Measurements from ENCODE around the gene IGFLR1. TPM values are rescaled to one million over a fixed set of nuclear protein-coding genes. Genes with fewer than 3 reads are reported as not detected.

The IGFLR1 gene
- total and polyA plus RNA-seq, 9 of the 15 experiments (the other 6 are each of a cell fraction or from before 2014, with no cell fraction given) = 1.0 to 14.3 (median 4.6) TPM

DNA sequence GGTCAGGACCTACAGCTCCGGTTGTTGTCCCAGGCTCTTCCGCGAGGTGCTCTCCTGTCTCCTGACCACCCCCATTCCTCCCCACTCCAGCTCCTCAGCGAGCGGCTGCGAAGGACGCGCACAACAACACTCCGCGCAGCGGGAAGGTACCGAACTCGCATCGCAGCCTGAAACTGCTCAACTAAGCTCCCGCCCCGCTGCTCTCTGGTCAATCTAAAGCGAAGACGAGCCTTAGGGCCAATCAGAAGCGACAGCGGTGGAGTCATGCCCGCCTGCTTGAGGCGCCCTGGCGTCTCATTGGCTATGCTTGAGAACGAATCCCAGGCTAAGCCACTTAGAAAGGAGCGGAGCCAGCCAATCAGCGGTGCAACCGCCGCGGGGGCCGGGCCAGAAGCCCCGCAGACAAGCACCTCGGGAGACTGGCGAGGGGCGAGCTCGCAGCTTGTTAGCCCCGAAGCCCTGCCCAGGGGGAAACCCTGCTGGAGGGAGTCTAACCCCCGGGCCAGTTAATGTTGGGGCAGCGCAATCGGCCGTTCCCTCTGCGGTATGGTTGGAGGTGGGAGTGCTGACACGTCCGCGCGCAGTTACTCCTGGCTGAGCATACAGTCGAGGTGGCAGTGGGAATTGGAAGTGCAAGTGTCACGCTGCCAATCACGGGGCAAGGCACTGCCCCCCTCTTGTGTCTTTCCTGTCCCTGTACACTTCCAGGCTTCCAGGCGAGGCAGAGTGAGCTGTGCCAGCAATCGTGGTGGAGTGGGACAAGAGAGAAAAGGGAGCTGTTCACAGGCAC is 39.8 kb downstream of the IGFLR1 start (continued):
- TF ChIP-seq, protein P1, sequence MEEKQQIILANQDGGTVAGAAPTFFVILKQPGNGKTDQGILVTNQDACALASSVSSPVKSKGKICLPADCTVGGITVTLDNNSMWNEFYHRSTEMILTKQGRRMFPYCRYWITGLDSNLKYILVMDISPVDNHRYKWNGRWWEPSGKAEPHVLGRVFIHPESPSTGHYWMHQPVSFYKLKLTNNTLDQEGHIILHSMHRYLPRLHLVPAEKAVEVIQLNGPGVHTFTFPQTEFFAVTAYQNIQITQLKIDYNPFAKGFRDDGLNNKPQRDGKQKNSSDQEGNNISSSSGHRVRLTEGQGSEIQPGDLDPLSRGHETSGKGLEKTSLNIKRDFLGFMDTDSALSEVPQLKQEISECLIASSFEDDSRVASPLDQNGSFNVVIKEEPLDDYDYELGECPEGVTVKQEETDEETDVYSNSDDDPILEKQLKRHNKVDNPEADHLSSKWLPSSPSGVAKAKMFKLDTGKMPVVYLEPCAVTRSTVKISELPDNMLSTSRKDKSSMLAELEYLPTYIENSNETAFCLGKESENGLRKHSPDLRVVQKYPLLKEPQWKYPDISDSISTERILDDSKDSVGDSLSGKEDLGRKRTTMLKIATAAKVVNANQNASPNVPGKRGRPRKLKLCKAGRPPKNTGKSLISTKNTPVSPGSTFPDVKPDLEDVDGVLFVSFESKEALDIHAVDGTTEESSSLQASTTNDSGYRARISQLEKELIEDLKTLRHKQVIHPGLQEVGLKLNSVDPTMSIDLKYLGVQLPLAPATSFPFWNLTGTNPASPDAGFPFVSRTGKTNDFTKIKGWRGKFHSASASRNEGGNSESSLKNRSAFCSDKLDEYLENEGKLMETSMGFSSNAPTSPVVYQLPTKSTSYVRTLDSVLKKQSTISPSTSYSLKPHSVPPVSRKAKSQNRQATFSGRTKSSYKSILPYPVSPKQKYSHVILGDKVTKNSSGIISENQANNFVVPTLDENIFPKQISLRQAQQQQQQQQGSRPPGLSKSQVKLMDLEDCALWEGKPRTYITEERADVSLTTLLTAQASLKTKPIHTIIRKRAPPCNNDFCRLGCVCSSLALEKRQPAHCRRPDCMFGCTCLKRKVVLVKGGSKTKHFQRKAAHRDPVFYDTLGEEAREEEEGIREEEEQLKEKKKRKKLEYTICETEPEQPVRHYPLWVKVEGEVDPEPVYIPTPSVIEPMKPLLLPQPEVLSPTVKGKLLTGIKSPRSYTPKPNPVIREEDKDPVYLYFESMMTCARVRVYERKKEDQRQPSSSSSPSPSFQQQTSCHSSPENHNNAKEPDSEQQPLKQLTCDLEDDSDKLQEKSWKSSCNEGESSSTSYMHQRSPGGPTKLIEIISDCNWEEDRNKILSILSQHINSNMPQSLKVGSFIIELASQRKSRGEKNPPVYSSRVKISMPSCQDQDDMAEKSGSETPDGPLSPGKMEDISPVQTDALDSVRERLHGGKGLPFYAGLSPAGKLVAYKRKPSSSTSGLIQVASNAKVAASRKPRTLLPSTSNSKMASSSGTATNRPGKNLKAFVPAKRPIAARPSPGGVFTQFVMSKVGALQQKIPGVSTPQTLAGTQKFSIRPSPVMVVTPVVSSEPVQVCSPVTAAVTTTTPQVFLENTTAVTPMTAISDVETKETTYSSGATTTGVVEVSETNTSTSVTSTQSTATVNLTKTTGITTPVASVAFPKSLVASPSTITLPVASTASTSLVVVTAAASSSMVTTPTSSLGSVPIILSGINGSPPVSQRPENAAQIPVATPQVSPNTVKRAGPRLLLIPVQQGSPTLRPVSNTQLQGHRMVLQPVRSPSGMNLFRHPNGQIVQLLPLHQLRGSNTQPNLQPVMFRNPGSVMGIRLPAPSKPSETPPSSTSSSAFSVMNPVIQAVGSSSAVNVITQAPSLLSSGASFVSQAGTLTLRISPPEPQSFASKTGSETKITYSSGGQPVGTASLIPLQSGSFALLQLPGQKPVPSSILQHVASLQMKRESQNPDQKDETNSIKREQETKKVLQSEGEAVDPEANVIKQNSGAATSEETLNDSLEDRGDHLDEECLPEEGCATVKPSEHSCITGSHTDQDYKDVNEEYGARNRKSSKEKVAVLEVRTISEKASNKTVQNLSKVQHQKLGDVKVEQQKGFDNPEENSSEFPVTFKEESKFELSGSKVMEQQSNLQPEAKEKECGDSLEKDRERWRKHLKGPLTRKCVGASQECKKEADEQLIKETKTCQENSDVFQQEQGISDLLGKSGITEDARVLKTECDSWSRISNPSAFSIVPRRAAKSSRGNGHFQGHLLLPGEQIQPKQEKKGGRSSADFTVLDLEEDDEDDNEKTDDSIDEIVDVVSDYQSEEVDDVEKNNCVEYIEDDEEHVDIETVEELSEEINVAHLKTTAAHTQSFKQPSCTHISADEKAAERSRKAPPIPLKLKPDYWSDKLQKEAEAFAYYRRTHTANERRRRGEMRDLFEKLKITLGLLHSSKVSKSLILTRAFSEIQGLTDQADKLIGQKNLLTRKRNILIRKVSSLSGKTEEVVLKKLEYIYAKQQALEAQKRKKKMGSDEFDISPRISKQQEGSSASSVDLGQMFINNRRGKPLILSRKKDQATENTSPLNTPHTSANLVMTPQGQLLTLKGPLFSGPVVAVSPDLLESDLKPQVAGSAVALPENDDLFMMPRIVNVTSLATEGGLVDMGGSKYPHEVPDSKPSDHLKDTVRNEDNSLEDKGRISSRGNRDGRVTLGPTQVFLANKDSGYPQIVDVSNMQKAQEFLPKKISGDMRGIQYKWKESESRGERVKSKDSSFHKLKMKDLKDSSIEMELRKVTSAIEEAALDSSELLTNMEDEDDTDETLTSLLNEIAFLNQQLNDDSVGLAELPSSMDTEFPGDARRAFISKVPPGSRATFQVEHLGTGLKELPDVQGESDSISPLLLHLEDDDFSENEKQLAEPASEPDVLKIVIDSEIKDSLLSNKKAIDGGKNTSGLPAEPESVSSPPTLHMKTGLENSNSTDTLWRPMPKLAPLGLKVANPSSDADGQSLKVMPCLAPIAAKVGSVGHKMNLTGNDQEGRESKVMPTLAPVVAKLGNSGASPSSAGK (IDR thresholded peaks at IDR 0.05) = no peak
- TF ChIP-seq SMARCB1 (IDR thresholded peaks at IDR 0.05; ENCODE audit: insufficient read length, low read depth) = no peak
- TF ChIP-seq IRF2 (CRISPR knock-in tag; IDR thresholded peaks at IDR 0.05) = no peak
- TF ChIP-seq ARID2 (IDR thresholded peaks at IDR 0.05) = no peak
- TF ChIP-seq KAT2B (IDR thresholded peaks at IDR 0.05; ENCODE audit: low read depth, low read length) = no peak
- TF ChIP-seq, protein P2, sequence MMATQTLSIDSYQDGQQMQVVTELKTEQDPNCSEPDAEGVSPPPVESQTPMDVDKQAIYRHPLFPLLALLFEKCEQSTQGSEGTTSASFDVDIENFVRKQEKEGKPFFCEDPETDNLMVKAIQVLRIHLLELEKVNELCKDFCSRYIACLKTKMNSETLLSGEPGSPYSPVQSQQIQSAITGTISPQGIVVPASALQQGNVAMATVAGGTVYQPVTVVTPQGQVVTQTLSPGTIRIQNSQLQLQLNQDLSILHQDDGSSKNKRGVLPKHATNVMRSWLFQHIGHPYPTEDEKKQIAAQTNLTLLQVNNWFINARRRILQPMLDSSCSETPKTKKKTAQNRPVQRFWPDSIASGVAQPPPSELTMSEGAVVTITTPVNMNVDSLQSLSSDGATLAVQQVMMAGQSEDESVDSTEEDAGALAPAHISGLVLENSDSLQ (IDR thresholded peaks at IDR 0.05) = peak; percentile 100
- no peak for TF ChIP-seq NR2C1 (IDR thresholded peaks at IDR 0.05)
- TF ChIP-seq NR2C1 (tag; IDR thresholded peaks at IDR 0.05) = no peak
- TF ChIP-seq, protein P3, sequence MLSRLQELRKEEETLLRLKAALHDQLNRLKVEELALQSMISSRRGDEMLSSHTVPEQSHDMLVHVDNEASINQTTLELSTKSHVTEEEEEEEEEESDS (CRISPR knock-in tag; IDR thresholded peaks at IDR 0.05) = no peak
- TF ChIP-seq ZNF224 (CRISPR knock-in tag; IDR thresholded peaks at IDR 0.05) = no peak
- TF ChIP-seq, protein P4, sequence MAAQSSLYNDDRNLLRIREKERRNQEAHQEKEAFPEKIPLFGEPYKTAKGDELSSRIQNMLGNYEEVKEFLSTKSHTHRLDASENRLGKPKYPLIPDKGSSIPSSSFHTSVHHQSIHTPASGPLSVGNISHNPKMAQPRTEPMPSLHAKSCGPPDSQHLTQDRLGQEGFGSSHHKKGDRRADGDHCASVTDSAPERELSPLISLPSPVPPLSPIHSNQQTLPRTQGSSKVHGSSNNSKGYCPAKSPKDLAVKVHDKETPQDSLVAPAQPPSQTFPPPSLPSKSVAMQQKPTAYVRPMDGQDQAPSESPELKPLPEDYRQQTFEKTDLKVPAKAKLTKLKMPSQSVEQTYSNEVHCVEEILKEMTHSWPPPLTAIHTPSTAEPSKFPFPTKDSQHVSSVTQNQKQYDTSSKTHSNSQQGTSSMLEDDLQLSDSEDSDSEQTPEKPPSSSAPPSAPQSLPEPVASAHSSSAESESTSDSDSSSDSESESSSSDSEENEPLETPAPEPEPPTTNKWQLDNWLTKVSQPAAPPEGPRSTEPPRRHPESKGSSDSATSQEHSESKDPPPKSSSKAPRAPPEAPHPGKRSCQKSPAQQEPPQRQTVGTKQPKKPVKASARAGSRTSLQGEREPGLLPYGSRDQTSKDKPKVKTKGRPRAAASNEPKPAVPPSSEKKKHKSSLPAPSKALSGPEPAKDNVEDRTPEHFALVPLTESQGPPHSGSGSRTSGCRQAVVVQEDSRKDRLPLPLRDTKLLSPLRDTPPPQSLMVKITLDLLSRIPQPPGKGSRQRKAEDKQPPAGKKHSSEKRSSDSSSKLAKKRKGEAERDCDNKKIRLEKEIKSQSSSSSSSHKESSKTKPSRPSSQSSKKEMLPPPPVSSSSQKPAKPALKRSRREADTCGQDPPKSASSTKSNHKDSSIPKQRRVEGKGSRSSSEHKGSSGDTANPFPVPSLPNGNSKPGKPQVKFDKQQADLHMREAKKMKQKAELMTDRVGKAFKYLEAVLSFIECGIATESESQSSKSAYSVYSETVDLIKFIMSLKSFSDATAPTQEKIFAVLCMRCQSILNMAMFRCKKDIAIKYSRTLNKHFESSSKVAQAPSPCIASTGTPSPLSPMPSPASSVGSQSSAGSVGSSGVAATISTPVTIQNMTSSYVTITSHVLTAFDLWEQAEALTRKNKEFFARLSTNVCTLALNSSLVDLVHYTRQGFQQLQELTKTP (IDR thresholded peaks at IDR 0.05; ENCODE audit: low read depth in 1 of 2, partially characterized antibody in 2 of 2) = no peak
